Panc1 (cell line): ENCODE measurements around the gene SWAP70. TPM values are rescaled to one million over a fixed set of nuclear protein-coding genes. Genes with fewer than 3 reads are reported as not detected.

Experiments
- ATAC-seq: fragments of 200-7000 bp; cut with Tn5 transposase; 2 replicates; pipeline ENCODE4 v1.9.1; 2020; ENCODE audit warnings: mild to moderate bottlenecking, moderate library complexity
- BruUV-seq: library from RNA; stranded (reverse); fragments of 400-500 nt; replicated peaks from 2 replicates; lab custom pipeline; 2021; lab: Mats Ljungman, UMichigan
- CTCF ChIA-PET: fragments of 300-600 bp; sonication (Branson Sonifier 250); formaldehyde crosslinking; loops from one replicate; lab custom pipeline; 2022; ENCODE audit warnings: antibody characterized with exemption; lab: Charles Lee
- POLR2A ChIA-PET: fragments of 300-600 bp; sonication (Branson Sonifier 250); formaldehyde crosslinking; loops from one replicate; lab custom pipeline; 2022; ENCODE audit warnings: antibody characterized with exemption; lab: Charles Lee
- DNase-seq: peaks from one replicate; pipeline ENCODE4 v3.0.0-alpha.2; 2010; ENCODE audit warnings: low read depth, low spot score
- H3K27ac ChIP-seq: 2 replicates; pipeline ENCODE4 v1.5.1; 2011; ENCODE audit warnings: mild to moderate bottlenecking, low read length, inconsistent platforms
- H3K27me3 ChIP-seq: fragments of 200-500 bp; sonication (Bioruptor generic); 2 replicates; pipeline ENCODE4 v1.6.0; 2014; ENCODE audit warnings: low read length, inconsistent platforms; ENCODE audit not compliant: control insufficient read depth, insufficient read depth
- H3K36me3 ChIP-seq: fragments of 200-500 bp; sonication (Bioruptor generic); 2 replicates; pipeline ENCODE4 v1.5.1; 2014; ENCODE audit warnings: inconsistent platforms, mild to moderate bottlenecking, low read length, moderate library complexity; ENCODE audit not compliant: control insufficient read depth, insufficient read depth
- H3K4me1 ChIP-seq: 2 replicates; pipeline ENCODE4 v1.5.1; 2011; ENCODE audit warnings: inconsistent platforms, mild to moderate bottlenecking, low read length, moderate library complexity; ENCODE audit not compliant: control insufficient read depth, insufficient read depth
- H3K4me3 ChIP-seq, 2 experiments: 2 replicates each; pipeline ENCODE4 v1.5.1; 2011 to 2012; ENCODE audit warnings: low read depth in 2 of 2, low read length in 2 of 2, mild to moderate bottlenecking in 2 of 2, inconsistent platforms in 1 of 2, moderate library complexity in 1 of 2
- H3K9me3 ChIP-seq: fragments of 200-500 bp; sonication (Bioruptor generic); 2 replicates; pipeline ENCODE4 v1.5.1; 2014; ENCODE audit warnings: low read depth, mild to moderate bottlenecking, inconsistent platforms, low read length, moderate library complexity; ENCODE audit not compliant: control insufficient read depth, insufficient read depth
- POLR2AphosphoS5 ChIP-seq: IDR thresholded peaks from 2 replicates; pipeline ENCODE4 v1.6.1; 2012; ENCODE audit warnings: mild to moderate bottlenecking, low read depth, low read length, moderate library complexity
- SIN3A ChIP-seq: IDR thresholded peaks from 2 replicates; pipeline ENCODE4 v1.6.1; 2012; ENCODE audit warnings: low read depth, mild to moderate bottlenecking, low read length, moderate library complexity, borderline replicate concordance; ENCODE audit not compliant: insufficient read depth
- TCF7L2 ChIP-seq: IDR thresholded peaks from 2 replicates; pipeline ENCODE4 v1.6.1; 2011; ENCODE audit warnings: mild to moderate bottlenecking, low read depth, low read length, inconsistent platforms
- in situ Hi-C: cut with HindIII; loops from 2 replicates; pipeline ENCODE4 v1.10.0; 2016; ENCODE audit warnings: low sequenced_read_pairs, low pct_unique_long_range_greater_than_20kb
- intact Hi-C: fragments of 100-400 bp; cut with micrococcal nuclease; formaldehyde crosslinking; loops from one replicate; pipeline ENCODE4 v1.10.0; 2022; ENCODE audit not compliant: unreplicated experiment
- total RNA-seq: library from RNA; stranded (reverse); gene quantifications from one replicate; pipeline ENCODE4 v1.2.1, GENCODE V29; 2021; ENCODE audit not compliant: unreplicated experiment
- TF ChIP-seq, protein P1 (sequence below), 2 experiments: IDR thresholded peaks; 2 replicates each; pipeline ENCODE4 v1.6.1; 2011 to 2012; ENCODE audit warnings: low read depth in 2 of 2, control low read depth in 1 of 2, low read length in 1 of 2, mild to moderate bottlenecking in 1 of 2, moderate library complexity in 1 of 2; ENCODE audit not compliant: insufficient read depth in 1 of 2
- TF ChIP-seq, protein P2 (sequence below): fragments of 450-650 bp; IDR thresholded peaks from 2 replicates; pipeline ENCODE4 v1.5.1; 2017; ENCODE audit warnings: mild to moderate bottlenecking

The SWAP70 gene
- total RNA-seq, 1 experiment from 2014 or later, result 96.0 TPM

DNA sequence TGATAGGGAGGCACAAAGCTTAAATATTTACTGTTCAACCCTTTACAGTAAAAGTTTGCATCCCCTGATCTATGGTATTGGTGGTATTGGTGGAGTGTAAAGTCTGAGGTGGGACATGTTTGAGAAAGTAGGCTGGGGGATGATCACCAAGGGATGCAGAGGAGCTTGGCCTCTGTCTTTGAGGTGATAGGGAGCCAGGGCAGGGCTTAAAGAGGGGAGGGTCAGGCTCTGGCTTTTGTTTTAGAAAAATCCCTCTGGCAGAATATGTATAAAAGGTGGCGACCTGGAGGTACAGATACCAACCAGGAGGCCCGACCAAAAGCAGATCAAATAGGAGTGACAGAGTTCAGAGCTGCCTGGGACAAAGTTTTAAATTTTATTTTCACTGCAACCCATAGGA lies 59.0 kb downstream of the SWAP70 start:
- Histone ChIP-seq H3K36me3 (0 out of 2 replicates have a peak, but pooled peaks cover 3% of the 10 kb centered on the region), H3K4me1 (peaks cover 16% of the 10 kb centered on the region), H3K4me3 (no peak overlapping the region), H3K27ac (no peak overlapping the region), H3K27me3 (no peaks in the 10 kb centered on the region), H3K9me3 (no peaks in the 10 kb centered on the region)
- ATAC-seq, result 0 out of 2 replicates have a peak, but pooled peaks have one; percentile 23
- no peak for DNase-seq
- in situ Hi-C loops, result loop anchor here (5.0 kb wide), 1 partner anchor 46 kb away; no protein-coding TSS in a partner anchor
- BruUV-seq, result no TSS peak
- intact Hi-C loops, result no loop called here
- POLR2A ChIA-PET, result interaction anchor here (0.6 kb wide), 1 partner anchor 582 kb away, joined by 4 read pairs; the partner anchor contains the start of gene ADM
- TF ChIP-seq POLR2AphosphoS5 (no peak), SIN3A (no peak), TCF7L2 (no peak)
- TF ChIP-seq, protein P1, sequence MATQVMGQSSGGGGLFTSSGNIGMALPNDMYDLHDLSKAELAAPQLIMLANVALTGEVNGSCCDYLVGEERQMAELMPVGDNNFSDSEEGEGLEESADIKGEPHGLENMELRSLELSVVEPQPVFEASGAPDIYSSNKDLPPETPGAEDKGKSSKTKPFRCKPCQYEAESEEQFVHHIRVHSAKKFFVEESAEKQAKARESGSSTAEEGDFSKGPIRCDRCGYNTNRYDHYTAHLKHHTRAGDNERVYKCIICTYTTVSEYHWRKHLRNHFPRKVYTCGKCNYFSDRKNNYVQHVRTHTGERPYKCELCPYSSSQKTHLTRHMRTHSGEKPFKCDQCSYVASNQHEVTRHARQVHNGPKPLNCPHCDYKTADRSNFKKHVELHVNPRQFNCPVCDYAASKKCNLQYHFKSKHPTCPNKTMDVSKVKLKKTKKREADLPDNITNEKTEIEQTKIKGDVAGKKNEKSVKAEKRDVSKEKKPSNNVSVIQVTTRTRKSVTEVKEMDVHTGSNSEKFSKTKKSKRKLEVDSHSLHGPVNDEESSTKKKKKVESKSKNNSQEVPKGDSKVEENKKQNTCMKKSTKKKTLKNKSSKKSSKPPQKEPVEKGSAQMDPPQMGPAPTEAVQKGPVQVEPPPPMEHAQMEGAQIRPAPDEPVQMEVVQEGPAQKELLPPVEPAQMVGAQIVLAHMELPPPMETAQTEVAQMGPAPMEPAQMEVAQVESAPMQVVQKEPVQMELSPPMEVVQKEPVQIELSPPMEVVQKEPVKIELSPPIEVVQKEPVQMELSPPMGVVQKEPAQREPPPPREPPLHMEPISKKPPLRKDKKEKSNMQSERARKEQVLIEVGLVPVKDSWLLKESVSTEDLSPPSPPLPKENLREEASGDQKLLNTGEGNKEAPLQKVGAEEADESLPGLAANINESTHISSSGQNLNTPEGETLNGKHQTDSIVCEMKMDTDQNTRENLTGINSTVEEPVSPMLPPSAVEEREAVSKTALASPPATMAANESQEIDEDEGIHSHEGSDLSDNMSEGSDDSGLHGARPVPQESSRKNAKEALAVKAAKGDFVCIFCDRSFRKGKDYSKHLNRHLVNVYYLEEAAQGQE (IDR thresholded peaks at IDR 0.05; ENCODE audit: insufficient read depth in 1 of 2, low read depth in 2 of 2, low read length in 1 of 2), result no peak
- CTCF ChIA-PET, result no interaction called here

DNA sequence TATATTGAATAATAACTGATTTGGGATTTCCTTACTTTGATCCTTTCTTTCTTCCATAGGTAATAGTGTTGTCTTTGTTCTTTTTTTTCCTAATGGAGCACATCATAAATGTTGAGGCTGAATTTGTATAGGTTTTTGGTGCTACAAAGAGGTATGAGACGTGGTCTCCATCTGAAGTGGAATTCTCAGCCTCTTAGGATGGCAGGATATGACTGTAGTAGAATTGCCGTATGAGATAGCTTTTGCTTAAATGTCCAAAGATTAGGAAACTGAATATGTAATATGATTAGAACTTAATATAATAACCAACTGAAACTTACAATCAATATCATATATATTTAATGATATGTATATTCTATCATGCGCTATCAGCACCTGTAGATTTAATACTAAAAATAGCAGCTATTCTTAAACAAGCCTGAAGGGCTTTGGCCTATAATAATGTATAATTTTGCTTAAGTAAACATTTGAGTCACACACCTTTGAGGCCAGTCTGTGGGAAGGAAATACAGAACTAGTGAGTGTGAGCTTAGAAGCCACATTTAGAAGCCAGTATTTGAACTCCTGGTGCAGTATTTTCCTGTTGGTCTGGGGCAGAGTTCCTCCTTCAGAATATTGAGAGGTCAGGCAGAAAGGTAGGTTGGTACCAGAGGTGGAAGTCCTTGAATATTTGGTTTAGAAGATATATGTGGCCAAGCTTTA lies 62.6 kb downstream of the SWAP70 start:
- no peak overlapping the region for H3K4me3 ChIP-seq
- 0 out of 2 replicates have a peak overlapping the region, but pooled peaks have one; percentile 8 for H3K27ac ChIP-seq
- H3K9me3 ChIP-seq, result no peaks in the 10 kb centered on the region
- peaks cover 18% of the 10 kb centered on the region for H3K36me3 ChIP-seq
- in situ Hi-C loops (no loop called here), intact Hi-C loops (no loop called here)
- TSS peak; percentile 14 for BruUV-seq
- H3K27me3 ChIP-seq, result no peaks in the 10 kb centered on the region
- POLR2A ChIA-PET, result interaction anchor here (0.6 to 0.7 kb wide), 3 partner anchors 79 to 543 kb away, joined by 3 read pairs; no protein-coding TSS in a partner anchor
- peaks cover 6% of the 10 kb centered on the region; the same call in 1 of the 2 replicates for H3K4me1 ChIP-seq
- TF ChIP-seq, protein P2, sequence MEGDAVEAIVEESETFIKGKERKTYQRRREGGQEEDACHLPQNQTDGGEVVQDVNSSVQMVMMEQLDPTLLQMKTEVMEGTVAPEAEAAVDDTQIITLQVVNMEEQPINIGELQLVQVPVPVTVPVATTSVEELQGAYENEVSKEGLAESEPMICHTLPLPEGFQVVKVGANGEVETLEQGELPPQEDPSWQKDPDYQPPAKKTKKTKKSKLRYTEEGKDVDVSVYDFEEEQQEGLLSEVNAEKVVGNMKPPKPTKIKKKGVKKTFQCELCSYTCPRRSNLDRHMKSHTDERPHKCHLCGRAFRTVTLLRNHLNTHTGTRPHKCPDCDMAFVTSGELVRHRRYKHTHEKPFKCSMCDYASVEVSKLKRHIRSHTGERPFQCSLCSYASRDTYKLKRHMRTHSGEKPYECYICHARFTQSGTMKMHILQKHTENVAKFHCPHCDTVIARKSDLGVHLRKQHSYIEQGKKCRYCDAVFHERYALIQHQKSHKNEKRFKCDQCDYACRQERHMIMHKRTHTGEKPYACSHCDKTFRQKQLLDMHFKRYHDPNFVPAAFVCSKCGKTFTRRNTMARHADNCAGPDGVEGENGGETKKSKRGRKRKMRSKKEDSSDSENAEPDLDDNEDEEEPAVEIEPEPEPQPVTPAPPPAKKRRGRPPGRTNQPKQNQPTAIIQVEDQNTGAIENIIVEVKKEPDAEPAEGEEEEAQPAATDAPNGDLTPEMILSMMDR, result no peak
- TF ChIP-seq SIN3A (no peak), TCF7L2 (no peak), POLR2AphosphoS5 (no peak)
- TF ChIP-seq, protein P1 (IDR thresholded peaks at IDR 0.05; ENCODE audit: insufficient read depth in 1 of 2, low read depth in 2 of 2, low read length in 1 of 2), result no peak
- CTCF ChIA-PET, result no interaction called here
- peak; percentile 82 for ATAC-seq
- DNase-seq, result peak; percentile 64
